ENCODE data around the gene PRPF8. TPM values are rescaled to one million over a fixed set of nuclear protein-coding genes. Genes with fewer than 3 reads are reported as not detected.

Gene PRPF8
- total and polyA plus RNA-seq, 4 donors = 50.2 to 110 (median 82.3) TPM

DNA sequence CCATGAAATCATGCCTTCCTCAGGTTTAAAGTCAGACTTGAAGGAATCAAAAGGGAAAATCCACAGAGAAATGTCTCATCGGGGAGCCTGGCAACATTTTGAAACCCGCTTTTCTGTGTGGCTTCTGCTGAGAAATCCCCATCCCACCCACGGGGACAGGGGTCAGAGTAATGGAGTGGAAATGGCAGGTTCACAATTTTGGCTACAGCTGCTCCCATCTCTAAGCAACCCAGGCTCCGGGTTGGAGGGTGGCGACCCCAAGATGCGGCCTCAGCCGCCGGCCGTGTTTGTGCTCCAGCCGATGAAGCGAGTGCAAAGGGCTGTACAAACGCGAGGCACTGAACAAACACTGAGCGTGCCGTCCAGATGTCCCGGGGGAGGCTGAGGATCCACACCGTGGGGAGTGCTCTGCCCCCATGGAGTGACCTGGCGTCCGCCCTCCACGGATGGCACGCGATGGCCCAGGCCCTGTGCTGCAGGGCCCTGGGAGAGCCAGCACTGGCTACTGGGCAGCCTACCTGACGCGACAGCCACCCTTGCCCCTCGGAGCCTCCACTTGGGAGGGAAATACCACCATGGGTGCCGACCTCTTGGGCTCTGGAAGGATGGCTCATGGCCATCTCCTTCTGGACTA lies 78.2 kb downstream of the PRPF8 start:
- Histone ChIP-seq H3K36me3 (ENCODE audit: control insufficient read depth in 4 of 4, insufficient read depth in 3 of 4, low read depth in 1 of 4, low read length in 3 of 4) (no peaks in the 10 kb centered on the region), H3K4me1 (ENCODE audit: control insufficient read depth in 4 of 4, insufficient read depth in 4 of 4, low read length in 3 of 4) (peaks cover 0 to 5% (median 2%) of the 10 kb centered on the region in 4 donors), H3K27me3 (ENCODE audit: control insufficient read depth in 4 of 4, insufficient read depth in 4 of 4, low read length in 3 of 4) (no peaks in the 10 kb centered on the region), H3K9ac (ENCODE audit: low read depth in 1 of 2, low read length in 2 of 2) (no peak overlapping the region), H3K9me3 (ENCODE audit: control insufficient read depth in 4 of 4, low read length in 3 of 4) (no peaks in the 10 kb centered on the region), H3K4me3 (ENCODE audit: low read depth in 1 of 3, low read length in 3 of 3) (no peak overlapping the region), H3K27ac (ENCODE audit: low read depth in 1 of 2, low read length in 2 of 2) (peak overlapping the region; percentile 29 to 40)
- WGBS = 56% methylated on average over 26 of the region's 26 CpGs
- no peak for DNase-seq (ENCODE audit: low spot score)
- TF ChIP-seq, protein P1, sequence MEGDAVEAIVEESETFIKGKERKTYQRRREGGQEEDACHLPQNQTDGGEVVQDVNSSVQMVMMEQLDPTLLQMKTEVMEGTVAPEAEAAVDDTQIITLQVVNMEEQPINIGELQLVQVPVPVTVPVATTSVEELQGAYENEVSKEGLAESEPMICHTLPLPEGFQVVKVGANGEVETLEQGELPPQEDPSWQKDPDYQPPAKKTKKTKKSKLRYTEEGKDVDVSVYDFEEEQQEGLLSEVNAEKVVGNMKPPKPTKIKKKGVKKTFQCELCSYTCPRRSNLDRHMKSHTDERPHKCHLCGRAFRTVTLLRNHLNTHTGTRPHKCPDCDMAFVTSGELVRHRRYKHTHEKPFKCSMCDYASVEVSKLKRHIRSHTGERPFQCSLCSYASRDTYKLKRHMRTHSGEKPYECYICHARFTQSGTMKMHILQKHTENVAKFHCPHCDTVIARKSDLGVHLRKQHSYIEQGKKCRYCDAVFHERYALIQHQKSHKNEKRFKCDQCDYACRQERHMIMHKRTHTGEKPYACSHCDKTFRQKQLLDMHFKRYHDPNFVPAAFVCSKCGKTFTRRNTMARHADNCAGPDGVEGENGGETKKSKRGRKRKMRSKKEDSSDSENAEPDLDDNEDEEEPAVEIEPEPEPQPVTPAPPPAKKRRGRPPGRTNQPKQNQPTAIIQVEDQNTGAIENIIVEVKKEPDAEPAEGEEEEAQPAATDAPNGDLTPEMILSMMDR (IDR thresholded peaks at IDR 0.05; ENCODE audit: low read depth, low read length, missing input control) = no peak
- TF ChIP-seq GABPA (IDR thresholded peaks at IDR 0.05 in 1 of 2, conservative IDR thresholded peaks at IDR 0.05 in 1 of 2) (no peak), SP1 (IDR thresholded peaks at IDR 0.05) (no peak), NR2F2 (IDR thresholded peaks at IDR 0.05) (no peak), FOXA1 (IDR thresholded peaks at IDR 0.05) (no peak)
- TF ChIP-seq, protein P2, sequence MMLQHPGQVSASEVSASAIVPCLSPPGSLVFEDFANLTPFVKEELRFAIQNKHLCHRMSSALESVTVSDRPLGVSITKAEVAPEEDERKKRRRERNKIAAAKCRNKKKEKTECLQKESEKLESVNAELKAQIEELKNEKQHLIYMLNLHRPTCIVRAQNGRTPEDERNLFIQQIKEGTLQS (IDR thresholded peaks at IDR 0.05) = no peak
- TF ChIP-seq, protein P3, sequence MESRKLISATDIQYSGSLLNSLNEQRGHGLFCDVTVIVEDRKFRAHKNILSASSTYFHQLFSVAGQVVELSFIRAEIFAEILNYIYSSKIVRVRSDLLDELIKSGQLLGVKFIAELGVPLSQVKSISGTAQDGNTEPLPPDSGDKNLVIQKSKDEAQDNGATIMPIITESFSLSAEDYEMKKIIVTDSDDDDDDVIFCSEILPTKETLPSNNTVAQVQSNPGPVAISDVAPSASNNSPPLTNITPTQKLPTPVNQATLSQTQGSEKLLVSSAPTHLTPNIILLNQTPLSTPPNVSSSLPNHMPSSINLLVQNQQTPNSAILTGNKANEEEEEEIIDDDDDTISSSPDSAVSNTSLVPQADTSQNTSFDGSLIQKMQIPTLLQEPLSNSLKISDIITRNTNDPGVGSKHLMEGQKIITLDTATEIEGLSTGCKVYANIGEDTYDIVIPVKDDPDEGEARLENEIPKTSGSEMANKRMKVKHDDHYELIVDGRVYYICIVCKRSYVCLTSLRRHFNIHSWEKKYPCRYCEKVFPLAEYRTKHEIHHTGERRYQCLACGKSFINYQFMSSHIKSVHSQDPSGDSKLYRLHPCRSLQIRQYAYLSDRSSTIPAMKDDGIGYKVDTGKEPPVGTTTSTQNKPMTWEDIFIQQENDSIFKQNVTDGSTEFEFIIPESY (IDR thresholded peaks at IDR 0.05) = no peak

- Histone ChIP-seq H3K36me3 (ENCODE audit: control insufficient read depth in 4 of 4, insufficient read depth in 3 of 4, low read depth in 1 of 4, low read length in 3 of 4) (no peaks in the 10 kb centered on the region), H3K9me3 (ENCODE audit: control insufficient read depth in 4 of 4, low read length in 3 of 4) (no peaks in the 10 kb centered on the region), H3K4me3 (ENCODE audit: low read depth in 1 of 3, low read length in 3 of 3) (no peak overlapping the region), H3K27ac (ENCODE audit: low read depth in 1 of 2, low read length in 2 of 2) (no peak overlapping the region), H3K4me1 (ENCODE audit: control insufficient read depth in 4 of 4, insufficient read depth in 4 of 4, low read length in 3 of 4) (peaks cover 0 to 5% (median 2%) of the 10 kb centered on the region in 4 donors), H3K9ac (ENCODE audit: low read depth in 1 of 2, low read length in 2 of 2) (no peak overlapping the region), H3K27me3 (ENCODE audit: control insufficient read depth in 4 of 4, insufficient read depth in 4 of 4, low read length in 3 of 4) (no peaks in the 10 kb centered on the region)
- TF ChIP-seq, protein P1 (IDR thresholded peaks at IDR 0.05; ENCODE audit: low read depth, low read length, missing input control) = no peak
- TF ChIP-seq HNF4A (conservative IDR thresholded peaks at IDR 0.05) = no peak
- TF ChIP-seq RXRA (IDR thresholded peaks at IDR 0.05) = no peak
- no peak for TF ChIP-seq EGR1 (IDR thresholded peaks at IDR 0.05; ENCODE audit: low read depth in 2 of 2)
- TF ChIP-seq, protein P3 (IDR thresholded peaks at IDR 0.05) = no peak
- TF ChIP-seq FOXA2 (IDR thresholded peaks at IDR 0.05) = no peak
- TF ChIP-seq, protein P4, sequence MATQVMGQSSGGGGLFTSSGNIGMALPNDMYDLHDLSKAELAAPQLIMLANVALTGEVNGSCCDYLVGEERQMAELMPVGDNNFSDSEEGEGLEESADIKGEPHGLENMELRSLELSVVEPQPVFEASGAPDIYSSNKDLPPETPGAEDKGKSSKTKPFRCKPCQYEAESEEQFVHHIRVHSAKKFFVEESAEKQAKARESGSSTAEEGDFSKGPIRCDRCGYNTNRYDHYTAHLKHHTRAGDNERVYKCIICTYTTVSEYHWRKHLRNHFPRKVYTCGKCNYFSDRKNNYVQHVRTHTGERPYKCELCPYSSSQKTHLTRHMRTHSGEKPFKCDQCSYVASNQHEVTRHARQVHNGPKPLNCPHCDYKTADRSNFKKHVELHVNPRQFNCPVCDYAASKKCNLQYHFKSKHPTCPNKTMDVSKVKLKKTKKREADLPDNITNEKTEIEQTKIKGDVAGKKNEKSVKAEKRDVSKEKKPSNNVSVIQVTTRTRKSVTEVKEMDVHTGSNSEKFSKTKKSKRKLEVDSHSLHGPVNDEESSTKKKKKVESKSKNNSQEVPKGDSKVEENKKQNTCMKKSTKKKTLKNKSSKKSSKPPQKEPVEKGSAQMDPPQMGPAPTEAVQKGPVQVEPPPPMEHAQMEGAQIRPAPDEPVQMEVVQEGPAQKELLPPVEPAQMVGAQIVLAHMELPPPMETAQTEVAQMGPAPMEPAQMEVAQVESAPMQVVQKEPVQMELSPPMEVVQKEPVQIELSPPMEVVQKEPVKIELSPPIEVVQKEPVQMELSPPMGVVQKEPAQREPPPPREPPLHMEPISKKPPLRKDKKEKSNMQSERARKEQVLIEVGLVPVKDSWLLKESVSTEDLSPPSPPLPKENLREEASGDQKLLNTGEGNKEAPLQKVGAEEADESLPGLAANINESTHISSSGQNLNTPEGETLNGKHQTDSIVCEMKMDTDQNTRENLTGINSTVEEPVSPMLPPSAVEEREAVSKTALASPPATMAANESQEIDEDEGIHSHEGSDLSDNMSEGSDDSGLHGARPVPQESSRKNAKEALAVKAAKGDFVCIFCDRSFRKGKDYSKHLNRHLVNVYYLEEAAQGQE (IDR thresholded peaks at IDR 0.05) = no peak
- TF ChIP-seq, protein P2 (IDR thresholded peaks at IDR 0.05) = no peak
- TF ChIP-seq SP1 (IDR thresholded peaks at IDR 0.05) = no peak
- TF ChIP-seq YY1 (IDR thresholded peaks at IDR 0.05) = no peak
- TF ChIP-seq GABPA (IDR thresholded peaks at IDR 0.05 in 1 of 2, conservative IDR thresholded peaks at IDR 0.05 in 1 of 2) = no peak
- TF ChIP-seq JUND (IDR thresholded peaks at IDR 0.05) = no peak
- no peak for TF ChIP-seq TAF1 (conservative IDR thresholded peaks at IDR 0.05)
- TF ChIP-seq, protein P5, sequence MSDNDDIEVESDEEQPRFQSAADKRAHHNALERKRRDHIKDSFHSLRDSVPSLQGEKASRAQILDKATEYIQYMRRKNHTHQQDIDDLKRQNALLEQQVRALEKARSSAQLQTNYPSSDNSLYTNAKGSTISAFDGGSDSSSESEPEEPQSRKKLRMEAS (IDR thresholded peaks at IDR 0.05) = no peak
- no peak for TF ChIP-seq RAD21 (IDR thresholded peaks at IDR 0.05)
- no peak for TF ChIP-seq NR2F2 (IDR thresholded peaks at IDR 0.05)
- 82% methylated on average over 19 of the region's 19 CpGs for WGBS
- no peak for DNase-seq (ENCODE audit: low spot score)
These were observed 78.9 kb downstream of the PRPF8 start for GRCh38 chr17:1605681-1606351.

Measured in liver (tissue), 9 donors.